Measurements from ENCODE around the gene OTUB2.

Gene OTUB2

GRCh38 chr14:94036313-94037167, 10.4 kb downstream of the OTUB2 start:
- no peaks in the 10 kb centered on the region for H3K36me3 ChIP-seq (ENCODE audit: insufficient read depth, low read length)
- H3K4me1 ChIP-seq (ENCODE audit: insufficient read depth, low read length) = peaks cover under 1% of the 10 kb centered on the region
- H3K27ac ChIP-seq (ENCODE audit: low read depth, low read length) = no peak overlapping the region
- no peak overlapping the region for H3K9ac ChIP-seq (ENCODE audit: low read length)
- no peaks in the 10 kb centered on the region for H3K27me3 ChIP-seq (ENCODE audit: control insufficient read depth in 1 of 2, insufficient read depth in 2 of 2, low read length in 2 of 2)
- no peak overlapping the region for H3K4me3 ChIP-seq (ENCODE audit: low read depth in 1 of 2, low read length in 2 of 2)
- no peaks in the 10 kb centered on the region for H3K9me3 ChIP-seq (ENCODE audit: low read length)

GRCh38 chr14:94037954-94038353, 11.8 kb downstream of the OTUB2 start:
- Histone ChIP-seq H3K36me3 (ENCODE audit: insufficient read depth, low read length) (no peaks in the 10 kb centered on the region), H3K4me3 (ENCODE audit: low read depth in 1 of 2, low read length in 2 of 2) (no peak overlapping the region), H3K27ac (ENCODE audit: low read depth, low read length) (no peak overlapping the region), H3K9me3 (ENCODE audit: low read length) (no peaks in the 10 kb centered on the region), H3K9ac (ENCODE audit: low read length) (no peak overlapping the region), H3K27me3 (ENCODE audit: control insufficient read depth in 1 of 2, insufficient read depth in 2 of 2, low read length in 2 of 2) (no peaks in the 10 kb centered on the region), H3K4me1 (ENCODE audit: insufficient read depth, low read length) (peaks cover 7% of the 10 kb centered on the region)

- Histone ChIP-seq H3K27ac (ENCODE audit: low read depth, low read length) (no peak overlapping the region), H3K9ac (ENCODE audit: low read length) (no peak overlapping the region), H3K4me3 (ENCODE audit: low read depth in 1 of 2, low read length in 2 of 2) (no peak overlapping the region), H3K27me3 (ENCODE audit: control insufficient read depth in 1 of 2, insufficient read depth in 2 of 2, low read length in 2 of 2) (no peaks in the 10 kb centered on the region), H3K4me1 (ENCODE audit: insufficient read depth, low read length) (peaks cover 7% of the 10 kb centered on the region), H3K9me3 (ENCODE audit: low read length) (no peaks in the 10 kb centered on the region), H3K36me3 (ENCODE audit: insufficient read depth, low read length) (no peaks in the 10 kb centered on the region)
These were observed 12.4 kb downstream of the OTUB2 start for GRCh38 chr14:94038510-94038909.

GRCh38 chr14:94038921-94039629, 12.9 kb downstream of the OTUB2 start:
- H3K9ac ChIP-seq (ENCODE audit: low read length) = no peak overlapping the region
- H3K36me3 ChIP-seq (ENCODE audit: insufficient read depth, low read length) = no peaks in the 10 kb centered on the region
- no peak overlapping the region for H3K27ac ChIP-seq (ENCODE audit: low read depth, low read length)
- H3K4me1 ChIP-seq (ENCODE audit: insufficient read depth, low read length) = peaks cover 7% of the 10 kb centered on the region
- H3K4me3 ChIP-seq (ENCODE audit: low read depth in 1 of 2, low read length in 2 of 2) = no peak overlapping the region
- no peaks in the 10 kb centered on the region for H3K27me3 ChIP-seq (ENCODE audit: control insufficient read depth in 1 of 2, insufficient read depth in 2 of 2, low read length in 2 of 2)
- no peaks in the 10 kb centered on the region for H3K9me3 ChIP-seq (ENCODE audit: low read length)

GRCh38 chr14:94040247-94040646, 14.1 kb downstream of the OTUB2 start:
- H3K27me3 ChIP-seq (ENCODE audit: control insufficient read depth in 1 of 2, insufficient read depth in 2 of 2, low read length in 2 of 2) = no peaks in the 10 kb centered on the region
- peaks cover 3% of the 10 kb centered on the region for H3K36me3 ChIP-seq (ENCODE audit: insufficient read depth, low read length)
- H3K4me3 ChIP-seq (ENCODE audit: low read depth in 1 of 2, low read length in 2 of 2) = no peak overlapping the region
- no peak overlapping the region for H3K9ac ChIP-seq (ENCODE audit: low read length)
- no peaks in the 10 kb centered on the region for H3K9me3 ChIP-seq (ENCODE audit: low read length)
- H3K4me1 ChIP-seq (ENCODE audit: insufficient read depth, low read length) = peaks cover 7% of the 10 kb centered on the region
- H3K27ac ChIP-seq (ENCODE audit: low read depth, low read length) = no peak overlapping the region

- no peaks in the 10 kb centered on the region for H3K27me3 ChIP-seq (ENCODE audit: control insufficient read depth in 1 of 2, insufficient read depth in 2 of 2, low read length in 2 of 2)
- no peaks in the 10 kb centered on the region for H3K9me3 ChIP-seq (ENCODE audit: low read length)
- H3K27ac ChIP-seq (ENCODE audit: low read depth, low read length) = no peak overlapping the region
- peaks cover 7% of the 10 kb centered on the region for H3K4me1 ChIP-seq (ENCODE audit: insufficient read depth, low read length)
- no peak overlapping the region for H3K9ac ChIP-seq (ENCODE audit: low read length)
- no peak overlapping the region for H3K4me3 ChIP-seq (ENCODE audit: low read depth in 1 of 2, low read length in 2 of 2)
- peaks cover 8% of the 10 kb centered on the region for H3K36me3 ChIP-seq (ENCODE audit: insufficient read depth, low read length)
These were observed 14.7 kb downstream of the OTUB2 start for GRCh38 chr14:94040796-94041195.

GRCh38 chr14:94041551-94042346, 15.6 kb downstream of the OTUB2 start:
- Histone ChIP-seq H3K27ac (ENCODE audit: low read depth, low read length) (no peak overlapping the region), H3K4me1 (ENCODE audit: insufficient read depth, low read length) (peaks cover 7% of the 10 kb centered on the region), H3K9ac (ENCODE audit: low read length) (no peak overlapping the region), H3K36me3 (ENCODE audit: insufficient read depth, low read length) (peaks cover 16% of the 10 kb centered on the region), H3K9me3 (ENCODE audit: low read length) (no peaks in the 10 kb centered on the region), H3K27me3 (ENCODE audit: control insufficient read depth in 1 of 2, insufficient read depth in 2 of 2, low read length in 2 of 2) (no peaks in the 10 kb centered on the region), H3K4me3 (ENCODE audit: low read depth in 1 of 2, low read length in 2 of 2) (no peak overlapping the region)

- H3K27me3 ChIP-seq (ENCODE audit: control insufficient read depth in 1 of 2, insufficient read depth in 2 of 2, low read length in 2 of 2) = no peaks in the 10 kb centered on the region
- peaks cover 24% of the 10 kb centered on the region for H3K36me3 ChIP-seq (ENCODE audit: insufficient read depth, low read length)
- H3K9me3 ChIP-seq (ENCODE audit: low read length) = no peaks in the 10 kb centered on the region
- no peak overlapping the region for H3K4me3 ChIP-seq (ENCODE audit: low read depth in 1 of 2, low read length in 2 of 2)
- H3K4me1 ChIP-seq (ENCODE audit: insufficient read depth, low read length) = peaks cover 7% of the 10 kb centered on the region
- no peak overlapping the region for H3K27ac ChIP-seq (ENCODE audit: low read depth, low read length)
- no peak overlapping the region for H3K9ac ChIP-seq (ENCODE audit: low read length)
These were observed 16.4 kb downstream of the OTUB2 start for GRCh38 chr14:94042433-94043091.

GRCh38 chr14:94043111-94043755, 17.1 kb downstream of the OTUB2 start:
- H3K9ac ChIP-seq (ENCODE audit: low read length) = no peak overlapping the region
- peaks cover 31% of the 10 kb centered on the region for H3K36me3 ChIP-seq (ENCODE audit: insufficient read depth, low read length)
- H3K4me1 ChIP-seq (ENCODE audit: insufficient read depth, low read length) = peaks cover 7% of the 10 kb centered on the region
- no peaks in the 10 kb centered on the region for H3K9me3 ChIP-seq (ENCODE audit: low read length)
- H3K27me3 ChIP-seq (ENCODE audit: control insufficient read depth in 1 of 2, insufficient read depth in 2 of 2, low read length in 2 of 2) = no peaks in the 10 kb centered on the region
- no peak overlapping the region for H3K27ac ChIP-seq (ENCODE audit: low read depth, low read length)
- no peak overlapping the region for H3K4me3 ChIP-seq (ENCODE audit: low read depth in 1 of 2, low read length in 2 of 2)

GRCh38 chr14:94043756-94044475, 17.8 kb downstream of the OTUB2 start:
- no peak overlapping the region for H3K27ac ChIP-seq (ENCODE audit: low read depth, low read length)
- no peaks in the 10 kb centered on the region for H3K27me3 ChIP-seq (ENCODE audit: control insufficient read depth in 1 of 2, insufficient read depth in 2 of 2, low read length in 2 of 2)
- H3K9me3 ChIP-seq (ENCODE audit: low read length) = no peaks in the 10 kb centered on the region
- peaks cover 37% of the 10 kb centered on the region for H3K36me3 ChIP-seq (ENCODE audit: insufficient read depth, low read length)
- H3K4me3 ChIP-seq (ENCODE audit: low read depth in 1 of 2, low read length in 2 of 2) = no peak overlapping the region
- H3K9ac ChIP-seq (ENCODE audit: low read length) = no peak overlapping the region
- H3K4me1 ChIP-seq (ENCODE audit: insufficient read depth, low read length) = peaks cover 10% of the 10 kb centered on the region
